Epidermal melanocyte (primary cell): Measurements from ENCODE around the gene TM9SF3.

Experiments
- DNase-seq: peaks from one replicate; pipeline ENCODE4 v3.0.0; 2011; ENCODE audit warnings: low spot score; ENCODE audit not compliant: insufficient read length

The TM9SF3 gene

DNA sequence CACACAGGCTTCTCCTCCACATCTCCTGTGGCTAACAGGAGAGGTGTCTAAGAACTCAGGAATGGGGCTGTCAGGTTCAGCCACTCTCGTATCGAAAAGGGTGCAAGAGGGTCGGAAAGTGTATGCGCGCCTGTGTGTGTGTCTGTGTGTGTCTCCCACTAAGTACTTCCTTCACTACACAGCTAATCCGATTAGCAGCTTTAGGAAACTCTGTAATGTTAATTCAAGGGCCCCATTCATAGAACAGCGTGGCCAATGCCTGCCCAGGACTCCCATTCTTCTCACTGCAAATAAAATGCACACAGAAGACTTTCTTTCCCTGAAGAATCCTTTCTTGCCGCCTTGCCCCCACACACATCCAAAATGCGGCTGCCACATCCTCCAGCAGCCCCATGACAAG, 112.9 kb downstream of the TM9SF3 start:
- no peak for DNase-seq

DNA sequence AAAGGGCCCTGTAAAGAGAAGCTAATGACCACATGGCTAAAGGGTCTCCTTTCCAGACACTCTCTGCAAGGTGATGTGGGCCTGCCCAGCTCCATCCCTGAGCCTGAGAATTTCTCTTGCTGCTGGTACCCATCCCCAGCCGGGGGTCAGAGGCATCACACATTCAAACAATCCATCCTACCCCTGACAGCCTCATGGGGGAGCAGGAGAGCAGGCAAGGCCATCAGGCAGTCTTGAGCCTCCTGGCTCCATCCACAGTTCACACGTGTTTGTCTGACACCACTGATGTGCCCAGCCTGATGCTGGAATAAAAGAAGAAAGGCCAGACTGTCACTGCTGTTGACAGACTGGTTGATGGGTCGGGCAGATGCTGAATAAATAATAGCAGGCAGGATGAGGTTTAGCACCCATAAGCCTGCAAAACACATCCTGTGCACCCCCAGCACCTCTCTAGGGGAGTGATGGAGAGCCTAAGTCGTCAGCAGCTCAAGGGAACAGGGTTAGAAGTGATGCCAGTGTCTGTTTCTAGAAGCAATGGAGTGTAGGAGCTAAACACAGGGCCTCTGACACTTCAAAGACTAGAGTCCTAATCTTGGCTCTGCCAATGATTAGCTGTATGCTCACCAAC, 116.6 kb downstream of the TM9SF3 start:
- DNase-seq = no peak

DNA sequence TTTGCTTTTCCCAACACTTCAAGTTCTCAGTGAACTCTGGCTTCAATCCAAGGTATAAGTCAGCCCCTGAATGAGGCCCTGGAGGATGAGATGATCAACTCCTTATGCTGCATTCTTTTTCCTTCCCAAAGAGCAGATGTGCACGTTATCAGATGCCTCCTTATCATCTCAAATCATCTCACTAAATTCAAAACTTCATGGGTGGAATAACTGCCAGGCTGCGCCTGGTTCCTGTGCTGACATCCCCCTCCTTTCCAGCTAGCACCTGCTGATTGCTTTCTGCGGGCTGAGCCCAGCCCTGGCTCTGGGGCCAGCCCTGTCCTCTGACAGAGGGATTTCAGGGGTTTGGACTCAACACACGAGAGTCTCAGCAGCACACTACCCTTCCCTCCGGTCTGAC, 118.0 kb downstream of the TM9SF3 start:
- DNase-seq = no peak
